GM12873 (cell line): Measurements from ENCODE around the gene MTCL1.

ENCODE experiments used
- TF ChIP-seq, protein P1 (sequence below): IDR thresholded peaks from 2 replicates; pipeline ENCODE4 v1.5.1; 2012; ENCODE audit warnings: low read depth, mild to moderate bottlenecking, moderate library complexity, low read length, control low read depth; ENCODE audit not compliant: insufficient read depth; ENCODE audit errors: missing control alignments

Gene MTCL1

DNA sequence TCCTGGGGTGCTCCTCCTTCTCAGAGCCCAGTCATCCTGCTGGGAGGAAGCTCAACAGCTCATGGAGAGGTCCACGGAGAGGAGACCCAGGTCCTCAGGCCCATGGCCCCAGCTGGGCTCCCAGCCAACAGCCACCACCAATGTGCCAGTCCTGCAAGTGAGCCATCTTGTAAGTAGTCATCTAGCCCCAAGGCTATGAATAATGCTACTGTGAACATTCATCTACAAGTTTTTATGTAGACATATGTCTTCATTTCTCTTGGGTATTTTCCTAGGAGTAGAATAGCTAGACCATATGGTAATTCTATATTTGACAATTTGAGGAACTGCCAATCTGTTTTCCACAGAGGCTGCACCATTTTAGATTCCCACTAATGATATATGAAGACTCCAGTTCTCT, 166.1 kb downstream of the MTCL1 start:
- TF ChIP-seq, protein P1, sequence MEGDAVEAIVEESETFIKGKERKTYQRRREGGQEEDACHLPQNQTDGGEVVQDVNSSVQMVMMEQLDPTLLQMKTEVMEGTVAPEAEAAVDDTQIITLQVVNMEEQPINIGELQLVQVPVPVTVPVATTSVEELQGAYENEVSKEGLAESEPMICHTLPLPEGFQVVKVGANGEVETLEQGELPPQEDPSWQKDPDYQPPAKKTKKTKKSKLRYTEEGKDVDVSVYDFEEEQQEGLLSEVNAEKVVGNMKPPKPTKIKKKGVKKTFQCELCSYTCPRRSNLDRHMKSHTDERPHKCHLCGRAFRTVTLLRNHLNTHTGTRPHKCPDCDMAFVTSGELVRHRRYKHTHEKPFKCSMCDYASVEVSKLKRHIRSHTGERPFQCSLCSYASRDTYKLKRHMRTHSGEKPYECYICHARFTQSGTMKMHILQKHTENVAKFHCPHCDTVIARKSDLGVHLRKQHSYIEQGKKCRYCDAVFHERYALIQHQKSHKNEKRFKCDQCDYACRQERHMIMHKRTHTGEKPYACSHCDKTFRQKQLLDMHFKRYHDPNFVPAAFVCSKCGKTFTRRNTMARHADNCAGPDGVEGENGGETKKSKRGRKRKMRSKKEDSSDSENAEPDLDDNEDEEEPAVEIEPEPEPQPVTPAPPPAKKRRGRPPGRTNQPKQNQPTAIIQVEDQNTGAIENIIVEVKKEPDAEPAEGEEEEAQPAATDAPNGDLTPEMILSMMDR, result no peak

DNA sequence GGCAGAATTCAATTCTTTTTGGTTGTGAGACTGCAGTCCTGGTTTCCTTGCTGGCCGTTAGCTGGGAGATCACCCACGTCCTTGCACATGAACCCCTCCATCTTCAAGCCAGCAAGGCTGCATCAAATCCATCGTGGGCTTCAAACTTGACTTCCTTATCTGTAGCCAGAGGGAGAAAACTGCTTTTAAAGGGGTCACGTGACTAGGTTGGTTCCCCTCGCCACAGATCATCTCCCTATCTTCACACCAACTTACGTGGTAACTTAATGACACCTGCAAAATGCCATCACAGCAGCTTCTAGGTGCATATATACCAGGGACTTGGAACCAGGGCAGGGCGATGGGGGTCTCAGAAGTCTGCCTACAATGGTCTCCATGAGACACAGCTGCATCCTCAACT, 169.5 kb downstream of the MTCL1 start:
- TF ChIP-seq, protein P1, result no peak

DNA sequence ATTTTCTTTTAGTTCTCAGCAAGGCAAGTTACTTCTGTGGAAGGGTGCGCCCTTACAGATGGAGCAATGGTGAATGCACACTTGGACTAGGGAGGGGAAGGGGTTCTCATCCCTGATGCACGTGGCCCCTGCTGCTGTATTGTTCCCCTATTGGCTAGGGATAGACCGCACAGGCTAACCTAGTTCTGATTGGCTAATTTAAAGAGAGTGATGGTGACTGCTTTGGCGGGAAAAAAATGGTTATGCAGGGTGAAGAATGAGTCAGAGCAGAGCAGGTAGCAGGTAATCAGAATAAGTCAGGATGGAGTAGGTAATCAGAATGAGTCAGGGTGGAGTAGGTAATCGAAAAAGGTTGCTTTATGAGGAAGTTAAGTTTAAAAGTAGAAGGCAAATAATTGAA, 171.5 kb downstream of the MTCL1 start:
- TF ChIP-seq, protein P1, result no peak

DNA sequence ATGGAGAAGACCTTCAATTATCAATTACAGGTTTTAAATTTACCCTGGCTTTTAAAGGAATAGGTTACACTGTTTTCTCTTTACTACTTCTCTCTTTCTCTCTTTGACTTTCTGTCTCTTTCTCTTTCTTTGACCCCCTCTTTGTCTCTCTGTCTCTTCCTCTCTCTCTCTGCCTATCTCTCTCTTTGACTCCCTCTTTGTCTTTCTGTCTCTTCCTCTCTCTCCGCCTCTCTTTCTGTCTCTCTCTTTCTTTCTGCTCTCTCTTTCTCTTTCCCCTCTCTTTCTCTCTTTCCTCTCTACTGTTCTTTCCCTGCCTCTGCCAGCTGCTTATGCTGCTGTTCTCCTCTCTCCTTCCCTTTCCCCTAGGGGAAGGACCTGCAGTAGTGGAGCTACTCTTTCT, 175.7 kb downstream of the MTCL1 start:
- TF ChIP-seq, protein P1, result no peak
